ENCODE data around the gene RAD9B. TPM values are rescaled to one million over a fixed set of nuclear protein-coding genes. Genes with fewer than 3 reads are reported as not detected.

RAD9B gene
- total RNA-seq, 1 donor from 2014 or later = 0.17 TPM

GRCh38 chr12:110549716-110550115 lies 47.6 kb downstream of the RAD9B start:
- H3K9me3 Mint-ChIP-seq = no peaks in the 10 kb centered on the region
- Histone ChIP-seq H3K4me2 (no peak overlapping the region), H3K27me3 (no peaks in the 10 kb centered on the region), H3K79me2 (ENCODE audit: low read depth) (peaks cover 9% of the 10 kb centered on the region), H4K20me1 (ENCODE audit: low read depth) (no peaks in the 10 kb centered on the region), H3K4me1 (no peaks in the 10 kb centered on the region), H3F3A (ENCODE audit: low read depth) (no peaks in the 10 kb centered on the region), H3K4me3 (no peak overlapping the region), H2AFZ (replicated peaks) (no peak overlapping the region), H3K9me3 (ENCODE audit: low read depth) (no peaks in the 10 kb centered on the region), H3K36me3 (no peaks in the 10 kb centered on the region), H3K9ac (no peak overlapping the region), H3K27ac (no peak overlapping the region)
- peaks cover 2% of the 10 kb centered on the region for H3K4me1 Mint-ChIP-seq
- TF ChIP-seq EZH2phosphoT487 (IDR thresholded peaks at IDR 0.05) (no peak), CTCF (IDR thresholded peaks at IDR 0.05) (no peak), EZH2 (IDR thresholded peaks at IDR 0.05) (no peak)
- H3K27me3 Mint-ChIP-seq (ENCODE audit: insufficient read depth, low read depth) = no peaks in the 10 kb centered on the region
- no peak overlapping the region for H3K4me3 Mint-ChIP-seq
- no peak overlapping the region for H3K27ac Mint-ChIP-seq
- no peak for DNase-seq (ENCODE audit: low spot score)
- peaks cover 11% of the 10 kb centered on the region for H3K36me3 Mint-ChIP-seq

DNA sequence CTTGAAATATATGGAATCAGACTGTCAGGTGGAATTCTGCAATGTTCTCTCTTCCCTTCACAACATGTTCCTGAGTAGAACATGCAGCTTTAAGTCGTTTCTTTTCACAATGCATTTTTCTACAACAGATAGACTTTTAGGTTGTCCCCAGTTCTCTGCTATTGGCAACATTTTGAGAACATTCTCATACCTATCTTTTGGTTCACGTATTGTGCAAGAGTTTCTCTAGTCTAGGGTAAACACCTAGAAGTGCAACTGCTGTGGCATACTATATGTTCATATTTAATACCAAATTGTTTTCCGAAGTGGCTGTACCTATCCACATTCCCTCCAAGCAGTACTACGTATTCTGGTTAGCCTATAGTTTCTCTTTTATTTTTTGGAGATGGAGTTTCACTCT lies 48.9 kb downstream of the RAD9B start:
- peaks cover 2% of the 10 kb centered on the region for H3K4me1 Mint-ChIP-seq
- H3K9me3 Mint-ChIP-seq = no peaks in the 10 kb centered on the region
- H3K4me2 ChIP-seq = no peak overlapping the region
- H3K27ac Mint-ChIP-seq = no peak overlapping the region
- no peak overlapping the region for H2AFZ ChIP-seq (replicated peaks)
- no peak overlapping the region for H3K9ac ChIP-seq
- H3K27ac ChIP-seq = no peak overlapping the region
- H3K4me3 Mint-ChIP-seq = no peak overlapping the region
- H3K27me3 ChIP-seq = no peaks in the 10 kb centered on the region
- H3K9me3 ChIP-seq (ENCODE audit: low read depth) = no peaks in the 10 kb centered on the region
- H3K4me1 ChIP-seq = no peaks in the 10 kb centered on the region
- no peak for TF ChIP-seq EZH2 (IDR thresholded peaks at IDR 0.05)
- TF ChIP-seq EZH2phosphoT487 (IDR thresholded peaks at IDR 0.05) = no peak
- TF ChIP-seq CTCF (IDR thresholded peaks at IDR 0.05) = no peak
- no peak overlapping the region for H3K4me3 ChIP-seq
- no peaks in the 10 kb centered on the region for H3F3A ChIP-seq (ENCODE audit: low read depth)
- H3K36me3 ChIP-seq = no peaks in the 10 kb centered on the region
- no peak for DNase-seq (ENCODE audit: low spot score)
- H3K79me2 ChIP-seq (ENCODE audit: low read depth) = peaks cover 10% of the 10 kb centered on the region
- peaks cover 6% of the 10 kb centered on the region for H3K36me3 Mint-ChIP-seq
- no peaks in the 10 kb centered on the region for H4K20me1 ChIP-seq (ENCODE audit: low read depth)
- H3K27me3 Mint-ChIP-seq (ENCODE audit: insufficient read depth, low read depth) = no peaks in the 10 kb centered on the region

Small RNA genes lying within 50 kb of the gene (small RNA-seq; reads per million reads assigned to genes)
- gene RF00278 = not detected

Other genes with a start within 250 kb of the RAD9B start
- gene ATP2A2, start 221.1 kb upstream of the RAD9B start, total RNA-seq (ENCODE audit: low replicate concordance) = 99.5 and 111 TPM in 2 replicates
- 89.5 and 114 TPM in 2 replicates for gene ANAPC7, start 98.6 kb upstream of the RAD9B start, total RNA-seq (ENCODE audit: low replicate concordance)
- gene ARPC3, start 52.0 kb upstream of the RAD9B start, total RNA-seq (ENCODE audit: low replicate concordance) = 356 and 363 TPM in 2 replicates
- 41.1 and 62.3 TPM in 2 replicates for gene GPN3, start 34.1 kb upstream of the RAD9B start, total RNA-seq (ENCODE audit: low replicate concordance)
- 54.1 and 87.5 TPM in 2 replicates for gene FAM216A, start 33.5 kb upstream of the RAD9B start, total RNA-seq (ENCODE audit: low replicate concordance)
- 69.5 and 101 TPM in 2 replicates for gene VPS29, start 220 bp upstream of the RAD9B start, total RNA-seq (ENCODE audit: low replicate concordance)
- gene PPTC7, start 81.0 kb downstream of the RAD9B start, total RNA-seq (ENCODE audit: low replicate concordance) = 9.1 and 11.2 TPM in 2 replicates
- gene TCTN1, start 111.8 kb downstream of the RAD9B start, total RNA-seq (ENCODE audit: low replicate concordance) = 42.7 and 48.6 TPM in 2 replicates
- gene HVCN1, start 186.8 kb downstream of the RAD9B start, total RNA-seq (ENCODE audit: low replicate concordance) = 12.0 and 16.4 TPM in 2 replicates
- 408 and 629 TPM in 2 replicates for gene PPP1CC, start 240.6 kb downstream of the RAD9B start, total RNA-seq (ENCODE audit: low replicate concordance)